ENCODE results near the gene ARHGAP22. TPM values are rescaled to one million over a fixed set of nuclear protein-coding genes. Genes with fewer than 3 reads are reported as not detected.

The ARHGAP22 gene
- total RNA-seq, 1 experiment from 2014 or later, result 2.1 TPM

- DNase-seq (ENCODE audit: low spot score), result no peak
These were observed 90.6 kb downstream of the ARHGAP22 start for GRCh38 chr10:48514255-48514654.

- DNase-seq (ENCODE audit: low spot score), result no peak
These were observed 92.0 kb downstream of the ARHGAP22 start for GRCh38 chr10:48512861-48513260.

GRCh38 chr10:48511875-48512231 lies 93.0 kb downstream of the ARHGAP22 start:
- DNase-seq (ENCODE audit: low spot score), result no peak

GRCh38 chr10:48511066-48511874 lies 93.6 kb downstream of the ARHGAP22 start:
- no peak for DNase-seq (ENCODE audit: low spot score)

- no peak for DNase-seq (ENCODE audit: low spot score)
These were observed 94.7 kb downstream of the ARHGAP22 start for GRCh38 chr10:48509974-48510692.

- DNase-seq (ENCODE audit: low spot score), result no peak
These were observed 95.8 kb downstream of the ARHGAP22 start for GRCh38 chr10:48508791-48509772.

GRCh38 chr10:48507933-48508790 lies 96.7 kb downstream of the ARHGAP22 start:
- no peak for DNase-seq (ENCODE audit: low spot score)

GRCh38 chr10:48507494-48507893 lies 97.4 kb downstream of the ARHGAP22 start:
- no peak for DNase-seq (ENCODE audit: low spot score)

- DNase-seq (ENCODE audit: low spot score), result peak; percentile 50
These were observed 98.5 kb downstream of the ARHGAP22 start for GRCh38 chr10:48506147-48506917.

GRCh38 chr10:48505394-48506112 lies 99.3 kb downstream of the ARHGAP22 start:
- no peak for DNase-seq (ENCODE audit: low spot score)

- DNase-seq (ENCODE audit: low spot score), result no peak
These were observed 100.6 kb downstream of the ARHGAP22 start for GRCh38 chr10:48504141-48504885.

GRCh38 chr10:48503293-48503911 lies 101.5 kb downstream of the ARHGAP22 start:
- no peak for DNase-seq (ENCODE audit: low spot score)

GRCh38 chr10:48502791-48503190 lies 102.1 kb downstream of the ARHGAP22 start:
- no peak for DNase-seq (ENCODE audit: low spot score)

GRCh38 chr10:48501787-48502771 lies 102.8 kb downstream of the ARHGAP22 start:
- DNase-seq (ENCODE audit: low spot score), result no peak

GRCh38 chr10:48501226-48501625 lies 103.6 kb downstream of the ARHGAP22 start:
- DNase-seq (ENCODE audit: low spot score), result no peak

GRCh38 chr10:48500771-48501170 lies 104.1 kb downstream of the ARHGAP22 start:
- DNase-seq (ENCODE audit: low spot score), result no peak

GRCh38 chr10:48498940-48499510 lies 105.8 kb downstream of the ARHGAP22 start:
- DNase-seq (ENCODE audit: low spot score), result no peak

All from H4 (cell line).